Left ventricle myocardium inferior (tissue), 1 donor: ENCODE measurements around the gene ARSG. TPM values are rescaled to one million over a fixed set of nuclear protein-coding genes. Genes with fewer than 3 reads are reported as not detected.

Experiments used
- DNase-seq: peaks from one replicate; pipeline ENCODE4 v3.0.0-alpha.2; 2020
- H3K27ac ChIP-seq: fragments of 200-600 bp; replicated peaks from 2 replicates; pipeline ENCODE4 v1.8.0; 2021
- H3K27me3 ChIP-seq: fragments of 200-600 bp; 2 replicates; pipeline ENCODE4 v1.8.0; 2021; ENCODE audit warnings: low read depth
- H3K36me3 ChIP-seq: fragments of 200-600 bp; 2 replicates; pipeline ENCODE4 v1.8.0; 2021
- H3K4me1 ChIP-seq: fragments of 200-600 bp; 2 replicates; pipeline ENCODE4 v1.8.0; 2021
- H3K4me3 ChIP-seq: fragments of 200-600 bp; 2 replicates; pipeline ENCODE4 v1.8.0; 2021; ENCODE audit warnings: mild to moderate bottlenecking, moderate library complexity
- H3K9me3 ChIP-seq: fragments of 200-600 bp; replicated peaks from 2 replicates; pipeline ENCODE4 v1.8.0; 2021
- CTCF ChIP-seq: fragments of 200-600 bp; IDR thresholded peaks from 2 replicates; pipeline ENCODE4 v1.8.0; 2021; ENCODE audit warnings: antibody characterized with exemption, mild to moderate bottlenecking, borderline replicate concordance
- intact Hi-C: fragments of 100-400 bp; cut with micrococcal nuclease; formaldehyde crosslinking; loops from one replicate; pipeline ENCODE4 v1.11.0; 2022
- total RNA-seq: library from RNA; stranded (reverse); fragmentation: NEBNext Ultra II Directional; extraction: Animal tissue kit (Norgen Biotek cat#: 25700); gene quantifications from one replicate; pipeline ENCODE4 v1.2.1, GENCODE V29; 2021
- donor health status: DM: no; HTN: yes; CAD: no; lungs with severe emphysema.

Gene ARSG
- total RNA-seq, 1 donor from 2014 or later, result 3.7 TPM

GRCh38 chr17:68439656-68440290, 148.5 kb downstream of the ARSG start:
- Histone ChIP-seq H3K4me1 (peaks cover 92% of the 10 kb centered on the region), H3K36me3 (peaks cover 66% of the 10 kb centered on the region), H3K4me3 (no peak overlapping the region), H3K9me3 (no peaks in the 10 kb centered on the region), H3K27me3 (no peaks in the 10 kb centered on the region), H3K27ac (peak overlapping the region; percentile 82)
- intact Hi-C loops, result loop anchor here (10.0 kb wide), 1 partner anchor 175 kb away; no protein-coding TSS in a partner anchor
- TF ChIP-seq CTCF, result no peak
- DNase-seq, result no peak

GRCh38 chr17:68440526-68440925, 149.2 kb downstream of the ARSG start:
- H3K4me1 ChIP-seq, result peaks cover 93% of the 10 kb centered on the region

GRCh38 chr17:68441070-68441770, 149.9 kb downstream of the ARSG start:
- no peak for TF ChIP-seq CTCF
- DNase-seq, result no peak
- Histone ChIP-seq H3K36me3 (peaks cover 65% of the 10 kb centered on the region), H3K9me3 (no peaks in the 10 kb centered on the region), H3K27me3 (no peaks in the 10 kb centered on the region), H3K4me3 (no peak overlapping the region), H3K4me1 (peaks cover 93% of the 10 kb centered on the region), H3K27ac (peak overlapping the region; percentile 82)
- intact Hi-C loops, result no loop called here

More at GRCh38 chr17:68440526-68440925, 149.2 kb downstream of the ARSG start:
- H3K4me3 ChIP-seq, result no peak overlapping the region
- peaks cover 64% of the 10 kb centered on the region for H3K36me3 ChIP-seq
- TF ChIP-seq CTCF, result no peak
- peak overlapping the region; percentile 82 for H3K27ac ChIP-seq
- no peak for DNase-seq
- intact Hi-C loops, result no loop called here
- H3K9me3 ChIP-seq, result no peaks in the 10 kb centered on the region
- H3K27me3 ChIP-seq, result no peaks in the 10 kb centered on the region

- intact Hi-C loops, result no loop called here
- no peaks in the 10 kb centered on the region for H3K9me3 ChIP-seq
- H3K36me3 ChIP-seq, result peaks cover 84% of the 10 kb centered on the region
- no peak overlapping the region for H3K4me3 ChIP-seq
- peak overlapping the region; percentile 82 for H3K27ac ChIP-seq
- peaks cover 93% of the 10 kb centered on the region for H3K4me1 ChIP-seq
- TF ChIP-seq CTCF, result no peak
- DNase-seq, result no peak
- no peaks in the 10 kb centered on the region for H3K27me3 ChIP-seq
Observed at GRCh38 chr17:68443972-68444464, 152.7 kb downstream of the ARSG start.

GRCh38 chr17:68445671-68446070, 154.4 kb downstream of the ARSG start:
- H3K27me3 ChIP-seq, result no peaks in the 10 kb centered on the region
- peak overlapping the region; percentile 82 for H3K27ac ChIP-seq
- H3K9me3 ChIP-seq, result no peaks in the 10 kb centered on the region
- intact Hi-C loops, result no loop called here
- H3K4me1 ChIP-seq, result peaks cover 83% of the 10 kb centered on the region
- TF ChIP-seq CTCF, result no peak
- H3K4me3 ChIP-seq, result no peak overlapping the region
- DNase-seq, result no peak
- peaks cover 91% of the 10 kb centered on the region for H3K36me3 ChIP-seq
